ENCODE data around the gene GTPBP4. TPM values are rescaled to one million over a fixed set of nuclear protein-coding genes. Genes with fewer than 3 reads are reported as not detected.

The GTPBP4 gene
- total RNA-seq, 2 donors from 2014 or later: 25.0 to 37.7 TPM

Other genes starting within 250 kb of the GTPBP4 start
- 10 to 100 TPM; 45.3 to 53.9 TPM for gene LARP4B, start 56.7 kb upstream of the GTPBP4 start, total RNA-seq
- not detected for gene IDI2, start 37.4 kb downstream of the GTPBP4 start, total RNA-seq
- gene IDI1, start 60.7 kb downstream of the GTPBP4 start, total RNA-seq: 10 to 100 TPM; 18.4 to 29.8 TPM
- gene WDR37, start 68.0 kb downstream of the GTPBP4 start, total RNA-seq: 10 to 100 TPM; 23.2 to 33.9 TPM